HepG2 (cell line): ENCODE data around the gene TET3. TPM values are rescaled to one million over a fixed set of nuclear protein-coding genes. Genes with fewer than 3 reads are reported as not detected.

Experiments
- AFF4 ChIP-seq: sonication (generic); formaldehyde crosslinking; IDR thresholded peaks from 2 replicates; pipeline ENCODE4 v1.4.0; 2020; ENCODE audit warnings: missing genetic modification reagents
- ARID2 ChIP-seq: sonication (generic); formaldehyde crosslinking; IDR thresholded peaks from 2 replicates; pipeline ENCODE4 v1.8.1; 2022; ENCODE audit warnings: mild to moderate bottlenecking, missing genetic modification reagents, borderline replicate concordance
- BORCS8-MEF2B ChIP-seq: sonication (generic); formaldehyde crosslinking; IDR thresholded peaks from 2 replicates; pipeline ENCODE4 v1.8.0; 2022; ENCODE audit warnings: mild to moderate bottlenecking, missing genetic modification reagents
- BRF2 ChIP-seq: sonication (generic); formaldehyde crosslinking; IDR thresholded peaks from 2 replicates; pipeline ENCODE4 v1.8.1; 2022; ENCODE audit warnings: mild to moderate bottlenecking, missing genetic modification reagents
- RBM22 ChIP-seq: fragments of 200-400 bp; formaldehyde crosslinking; optimal IDR thresholded peaks from 2 replicates; pipeline ENCODE3; 2017; ENCODE audit warnings: mild to moderate bottlenecking, low read length, moderate library complexity
- ZHX2 ChIP-seq, 2 experiments: sonication (generic) in 1 of 2; formaldehyde crosslinking in 1 of 2; IDR thresholded peaks; 2 replicates each; pipeline versions ENCODE4 v1.6.1 to v1.9.0; 2014 to 2022; ENCODE audit warnings: antibody characterized with exemption in 1 of 2, borderline replicate concordance in 1 of 2, inconsistent platforms in 1 of 2, low read depth in 1 of 2, missing genetic modification reagents in 1 of 2
- ZNF335 ChIP-seq: sonication (generic); formaldehyde crosslinking; IDR thresholded peaks from 2 replicates; pipeline ENCODE4 v1.4.0; 2020; ENCODE audit warnings: missing genetic modification reagents
- ZNF441 ChIP-seq: sonication (generic); formaldehyde crosslinking; IDR thresholded peaks from 2 replicates; pipeline ENCODE4 v1.7.0; 2021; ENCODE audit warnings: missing genetic modification reagents, borderline replicate concordance
- ZNF501 ChIP-seq: sonication (generic); formaldehyde crosslinking; IDR thresholded peaks from 2 replicates; pipeline ENCODE4 v1.5.1; 2020; ENCODE audit warnings: mild to moderate bottlenecking, moderate library complexity, missing genetic modification reagents
- ZNF580 ChIP-seq: IDR thresholded peaks from 2 replicates; pipeline ENCODE4 v1.6.1; 2016; ENCODE audit warnings: low read depth, borderline replicate concordance
- ZNF724P ChIP-seq: sonication (generic); formaldehyde crosslinking; IDR thresholded peaks from 2 replicates; pipeline ENCODE4 v1.8.0; 2022; ENCODE audit warnings: missing genetic modification reagents, borderline replicate concordance
- ZXDC ChIP-seq: sonication (generic); formaldehyde crosslinking; IDR thresholded peaks from 2 replicates; pipeline ENCODE4 v1.5.0; 2020; ENCODE audit warnings: mild to moderate bottlenecking, missing genetic modification reagents
- polyA plus RNA-seq, 8 experiments: library from polyadenylated mRNA; depleted of rRNA in 3 of 8; stranded (reverse) in 7 of 8; unstranded in 1 of 8; fragments of >200 nt; fragmentation: Illumina TruSeq in 4 of 8; extraction: Trizol in 4 of 8; gene quantifications; 2 replicates each; pipeline versions ENCODE4 v1.2.1 to v1.2.3, GENCODE V29; 2011 to 2016; ENCODE audit warnings: low read depth in 4 of 8, missing spikeins in 1 of 8, mixed read lengths in 1 of 8; ENCODE audit not compliant: insufficient read depth in 1 of 8
- total RNA-seq, 5 experiments: library from RNA; depleted of rRNA; stranded (reverse); fragments of >200 nt; fragmentation: Illumina TruSeq; extraction: Trizol; gene quantifications; 2 replicates each; pipeline ENCODE4 v1.2.3, GENCODE V29; 2016; ENCODE audit warnings: low read depth in 1 of 5

Gene TET3
- total and polyA plus RNA-seq, 2 of the 13 experiments (the other 11 are each of a cell fraction or from before 2014, with no cell fraction given): 4.3 to 6.8 TPM

- TF ChIP-seq ZHX2 (IDR thresholded peaks at IDR 0.05; ENCODE audit: low read depth) (no peak), ZHX2 (CRISPR knock-in tag; IDR thresholded peaks at IDR 0.05; ENCODE audit: borderline replicate concordance) (peak; percentile 71; the same call in 1 of the 2 replicates), RBM22 (peak; percentile 49), AFF4 (CRISPR knock-in tag) (0 out of 2 replicates have a peak, but pooled peaks have one; percentile 26), ZNF441 (CRISPR knock-in tag) (0 out of 2 replicates have a peak, but pooled peaks have one; percentile 33), BRF2 (CRISPR knock-in tag) (0 out of 2 replicates have a peak, but pooled peaks have one; percentile 44), ZNF501 (CRISPR knock-in tag) (peak; percentile 90), ARID2 (CRISPR knock-in tag) (peak; percentile 82; the same call in 1 of the 2 replicates), ZNF580 (CRISPR knock-in tag) (peak; percentile 18; the same call in 1 of the 2 replicates), BORCS8-MEF2B (peak; percentile 10; the same call in 1 of the 2 replicates), ZXDC (CRISPR knock-in tag) (peak; percentile 45; the same call in 1 of the 2 replicates), ZNF724P (no peak), ZNF335 (CRISPR knock-in tag) (0 out of 2 replicates have a peak, but pooled peaks have one; percentile 11)
Measured at GRCh38 chr2:73983322-73984202, 1.1 kb upstream of the TET3 start (continued).
